T-helper 22 cell (primary cell): ENCODE measurements around the gene NEUROD4.

Source experiments
- DNase-seq: peaks from one replicate; pipeline ENCODE4 v3.0.0-alpha.2; 2020; ENCODE audit warnings: low read depth

NEUROD4 gene

DNA sequence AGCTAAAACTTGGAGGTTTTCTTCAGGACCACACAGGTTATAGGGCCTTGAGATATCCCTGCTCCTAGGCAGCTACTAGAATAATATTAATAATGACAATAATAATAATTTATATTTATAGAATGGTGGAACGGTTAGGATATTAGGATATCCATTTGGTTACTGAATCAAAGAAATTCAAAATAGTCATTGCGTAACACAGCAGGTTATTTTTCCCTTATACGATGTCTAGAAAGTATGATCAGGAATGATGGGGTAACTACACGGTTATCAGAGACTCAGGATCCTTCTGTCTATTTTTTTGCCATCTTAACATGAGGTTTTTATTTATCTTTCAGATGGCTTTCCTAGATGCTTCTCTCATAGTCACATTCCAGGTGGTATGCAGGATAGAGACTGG, 39.0 kb downstream of the NEUROD4 start:
- DNase-seq, result no peak

DNA sequence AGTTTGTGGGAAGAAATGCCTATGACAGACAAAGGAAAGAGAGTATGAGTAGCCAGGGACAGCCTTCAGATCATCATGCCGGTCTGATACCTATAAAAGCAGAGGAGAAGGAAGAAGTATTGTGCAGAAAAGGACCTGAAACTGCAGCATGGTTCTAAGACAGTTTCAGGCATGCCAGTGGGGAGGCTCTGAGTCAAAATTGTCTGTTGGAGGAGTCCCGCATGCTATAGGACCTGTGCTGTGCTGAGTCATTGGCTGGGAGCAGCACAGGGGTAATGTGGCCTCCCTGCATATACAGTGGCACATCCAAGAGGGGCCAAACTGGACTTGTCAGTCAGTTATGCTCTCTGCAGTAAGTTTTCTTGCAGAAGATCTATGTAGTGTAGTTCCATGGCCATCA, 40.7 kb downstream of the NEUROD4 start:
- no peak for DNase-seq

DNA sequence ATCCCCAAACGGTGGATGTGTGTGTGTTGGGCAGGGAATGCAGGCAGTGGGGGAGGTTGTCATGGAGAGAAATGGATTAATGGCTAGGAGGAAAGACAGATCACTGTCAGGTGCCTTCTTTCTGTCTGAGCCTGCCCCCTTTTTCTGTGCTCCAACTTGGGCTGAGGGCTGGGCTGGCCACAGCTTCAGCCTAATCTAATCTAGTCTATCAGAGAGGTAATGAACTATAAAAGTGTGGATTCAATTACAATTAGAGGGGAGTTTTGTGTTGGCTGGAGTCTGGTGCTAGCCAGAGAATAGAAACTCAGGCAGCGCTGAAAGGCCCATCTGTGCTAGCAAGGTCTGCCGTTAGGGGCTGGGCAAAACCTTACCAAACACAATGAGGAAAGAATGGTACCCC, 41.2 kb downstream of the NEUROD4 start:
- no peak for DNase-seq

DNA sequence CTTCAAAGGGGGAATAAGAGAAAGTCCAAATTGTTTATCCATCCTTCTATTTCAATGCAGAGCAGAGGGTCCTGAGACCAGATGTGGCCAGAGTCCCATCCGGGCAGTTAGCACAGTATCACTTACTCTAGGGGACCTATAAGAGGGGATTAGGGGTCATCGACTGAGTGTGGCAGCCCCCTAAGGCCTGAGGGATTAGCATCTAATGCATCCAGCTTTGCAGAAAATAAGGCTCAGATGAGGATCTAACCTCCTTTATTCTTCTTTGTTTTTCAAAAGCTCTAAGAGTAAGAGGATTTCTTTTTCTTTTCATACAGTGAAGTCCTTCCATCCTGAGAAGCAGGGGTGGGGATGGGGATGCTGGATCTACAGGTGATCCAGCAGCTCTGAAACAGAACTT, 43.5 kb downstream of the NEUROD4 start:
- no peak for DNase-seq

DNA sequence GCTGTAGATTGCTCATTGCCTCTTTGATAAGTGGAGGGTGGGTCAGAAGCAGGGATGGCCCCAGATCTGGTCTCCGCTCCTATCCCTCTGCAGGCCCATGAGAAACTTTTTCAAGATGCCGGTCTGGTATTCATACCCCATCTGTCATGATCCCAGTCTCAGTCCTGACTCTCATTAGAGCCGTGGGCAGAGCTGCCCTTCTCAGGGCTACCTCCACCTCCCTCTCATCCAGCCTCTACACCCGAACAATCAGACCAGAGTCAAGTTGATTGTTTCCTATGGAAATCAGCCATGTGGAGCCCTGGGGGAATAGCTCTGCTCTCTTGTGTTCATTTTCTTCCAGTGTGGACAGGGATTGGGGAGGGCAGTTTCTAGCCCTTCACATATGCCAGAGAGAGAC, 45.8 kb downstream of the NEUROD4 start:
- DNase-seq, result no peak

DNA sequence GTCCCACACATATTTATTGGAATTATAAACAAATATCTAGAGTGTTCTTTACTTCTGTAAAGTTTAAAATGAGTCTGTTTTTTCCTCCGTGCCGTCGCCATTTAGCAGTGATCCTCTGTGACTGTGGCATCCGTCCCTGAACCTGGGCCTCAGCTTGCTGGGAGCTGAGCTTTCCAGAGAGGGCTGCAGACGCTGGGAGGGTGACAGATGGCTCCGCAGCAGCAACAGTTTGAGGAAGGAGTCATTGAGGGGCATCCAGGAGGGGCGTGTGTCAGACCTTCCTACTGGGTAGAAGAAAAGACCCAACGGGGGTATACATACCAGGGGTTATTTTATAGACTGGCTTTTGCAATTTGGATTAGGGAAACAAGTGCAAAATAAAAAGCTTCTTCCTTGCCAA, 47.9 kb downstream of the NEUROD4 start:
- DNase-seq, result no peak

DNA sequence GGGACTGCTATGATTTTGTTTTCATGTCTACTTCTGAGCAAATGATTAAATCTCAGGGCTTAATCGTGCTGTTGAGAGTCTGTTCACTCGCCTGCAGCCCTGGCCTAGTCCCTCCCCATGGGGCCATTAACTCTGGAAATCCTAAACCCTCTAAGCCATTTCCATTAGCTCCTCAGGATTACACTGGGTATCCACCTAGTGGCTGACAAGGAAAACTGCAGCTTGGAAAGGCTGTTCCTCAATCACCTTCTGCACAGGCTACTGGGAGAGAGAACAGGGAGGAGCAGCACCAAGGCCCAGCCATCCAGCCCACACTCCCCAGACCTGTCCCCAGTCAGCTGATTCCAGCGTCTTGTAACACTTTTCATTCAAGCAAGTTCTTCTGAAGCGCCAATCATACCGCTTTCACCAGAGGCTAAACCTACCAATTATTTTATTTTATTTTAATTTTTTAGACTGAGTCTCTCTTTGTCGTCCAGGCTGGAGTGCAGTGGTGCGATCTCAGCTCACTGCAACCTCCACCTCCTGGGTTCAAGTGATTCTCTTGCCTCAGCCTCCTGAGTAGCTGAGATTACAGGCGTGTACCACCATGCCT, 48.7 kb downstream of the NEUROD4 start:
- DNase-seq, result no peak

DNA sequence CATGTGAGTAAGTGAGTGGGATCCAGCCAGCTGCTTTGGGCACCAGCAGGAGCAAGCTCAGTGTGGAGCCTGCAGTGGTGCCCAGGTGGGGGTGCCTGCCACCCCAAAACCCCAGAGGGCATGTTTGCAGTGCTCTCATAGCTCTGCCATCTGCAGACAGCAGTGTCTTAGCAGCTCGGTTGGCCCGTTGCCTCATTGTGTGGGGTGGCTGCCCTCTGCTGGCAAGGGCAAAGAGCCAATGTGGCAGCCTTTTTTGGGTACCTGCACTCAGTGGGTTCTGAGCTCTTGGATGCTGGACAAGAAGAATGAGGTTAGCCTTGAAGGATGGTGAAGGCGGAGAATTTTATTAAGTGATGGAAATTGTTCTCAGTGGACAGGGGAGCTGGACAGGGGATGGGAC, 52.3 kb downstream of the NEUROD4 start:
- peak; percentile 35 for DNase-seq

DNA sequence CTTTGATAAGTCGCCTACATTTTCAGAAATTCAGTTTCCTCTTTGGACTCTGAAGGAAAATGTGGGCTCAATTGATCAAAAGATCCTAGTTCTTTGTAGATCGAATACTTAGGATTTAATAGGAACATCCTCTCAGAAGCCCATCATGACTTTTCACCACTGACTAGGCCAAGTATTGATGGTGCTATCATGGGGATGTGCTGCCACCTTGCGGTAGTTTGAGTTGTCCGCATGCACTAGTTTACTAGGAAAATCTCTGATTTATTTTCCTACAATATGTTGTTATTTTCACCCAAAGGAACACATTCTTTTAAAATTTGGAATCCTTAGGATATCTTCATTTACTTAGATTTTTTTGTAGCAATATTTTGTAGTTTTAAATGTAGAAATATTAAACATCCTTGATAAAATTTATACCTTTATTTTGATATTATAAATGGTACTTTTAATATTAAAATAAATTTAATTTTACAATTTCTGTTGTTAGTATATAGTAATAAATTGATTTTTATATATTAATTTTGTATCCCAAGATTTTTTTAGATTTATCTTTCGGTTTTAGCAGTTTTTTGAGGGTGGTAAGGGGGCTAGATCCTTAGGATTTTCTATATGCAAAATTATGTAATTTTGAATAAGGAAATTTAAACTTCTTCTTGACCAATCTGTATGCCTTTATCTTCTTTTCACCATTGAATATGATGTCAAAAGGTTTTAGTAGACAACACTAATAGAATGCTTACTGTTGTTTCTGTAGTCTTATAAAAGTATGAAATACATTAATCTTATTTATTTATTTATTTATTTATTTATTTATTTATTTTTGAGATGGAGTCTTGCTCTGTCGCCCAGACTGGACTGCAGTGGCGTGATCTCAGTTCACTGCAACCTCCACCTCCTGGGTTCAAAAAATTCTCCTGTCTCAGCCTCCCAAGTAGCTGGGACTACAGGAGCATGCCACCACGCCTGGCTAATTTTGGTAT, 53.6 kb downstream of the NEUROD4 start:
- peak; percentile 50 for DNase-seq

DNA sequence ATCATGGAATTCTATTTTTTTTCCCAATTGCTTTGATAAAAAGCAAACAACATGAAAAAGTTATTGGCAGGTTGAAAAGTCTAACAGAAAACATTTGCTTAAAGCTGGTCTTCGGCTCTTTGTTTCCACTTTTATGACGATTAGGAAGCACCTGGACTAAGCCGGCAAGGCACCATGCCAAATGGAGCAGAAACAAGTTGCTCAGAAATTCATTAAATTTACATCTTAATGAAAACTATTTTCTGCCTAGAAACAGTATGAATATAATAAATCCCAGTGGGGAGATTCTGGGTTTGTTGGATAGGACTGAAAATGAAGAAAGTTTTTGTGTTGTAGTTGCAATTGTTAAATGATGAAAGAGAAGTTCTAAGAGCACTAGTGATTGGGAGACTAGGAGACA, 55.0 kb downstream of the NEUROD4 start:
- DNase-seq, result no peak
